ENCODE data around the gene DNAI2.
"Not testable (repeated sequence)": the region's sequence is repeated elsewhere in the genome, so short reads cannot be mapped to it uniquely, and the experiment has no call there.

Gene DNAI2

DNA sequence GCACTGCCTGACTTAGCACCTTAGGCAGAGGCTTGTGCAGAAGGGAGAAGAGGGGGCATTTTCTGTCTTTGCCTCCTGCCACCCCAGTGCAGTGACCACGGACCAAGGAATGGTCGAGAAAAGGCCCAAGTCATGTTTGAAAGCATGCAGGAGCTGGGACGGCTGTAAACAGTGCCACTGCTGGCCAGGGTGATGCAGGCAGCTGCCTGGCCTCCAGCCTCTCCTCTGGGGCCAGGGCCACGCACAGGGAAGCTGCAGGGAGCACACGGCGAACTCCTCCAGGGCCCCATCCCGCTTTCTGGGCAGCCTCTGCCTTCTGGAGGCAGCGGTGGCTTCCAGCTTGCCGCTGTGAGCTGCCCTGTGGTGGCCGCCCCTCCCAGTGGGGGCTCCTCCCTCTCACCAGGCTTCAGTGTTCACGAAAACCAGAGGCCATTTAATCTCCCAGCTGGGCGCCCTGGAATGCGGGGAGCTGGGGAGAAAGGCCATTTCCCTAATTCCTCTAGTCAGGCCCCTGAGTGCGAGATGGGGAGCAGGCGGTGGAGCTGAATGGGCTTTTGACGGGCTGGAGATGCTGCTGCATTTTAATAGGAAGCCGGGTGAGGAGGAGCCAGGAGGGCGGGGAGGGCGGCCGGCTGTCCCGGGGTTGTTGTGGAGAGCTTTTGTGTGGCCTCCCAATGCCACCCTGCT is 28.7 kb upstream of the DNAI2 start:
- no peak for DNase-seq (ENCODE audit: low read depth)

DNA sequence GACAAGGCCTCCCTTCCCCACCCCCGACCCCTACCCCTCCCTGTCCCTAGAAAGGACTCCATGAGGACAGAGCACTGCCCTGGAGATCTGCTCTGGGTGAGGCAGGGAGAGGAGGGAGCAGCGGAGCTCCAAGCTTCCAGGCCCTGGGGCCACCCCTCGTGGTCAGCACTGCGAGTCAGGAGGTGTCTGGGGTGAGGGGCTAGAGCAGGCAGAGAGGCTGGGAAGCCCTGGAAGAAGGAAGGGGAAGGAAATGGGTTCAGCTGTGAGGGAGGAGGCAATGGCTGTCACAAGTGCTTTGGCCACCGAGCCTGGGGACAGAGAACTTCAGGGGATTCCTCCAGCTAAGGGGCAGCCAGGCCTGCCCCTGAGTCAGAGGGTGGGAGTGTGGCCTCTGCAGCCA is 28.2 kb upstream of the DNAI2 start:
- DNase-seq (ENCODE audit: low read depth): no peak

DNA sequence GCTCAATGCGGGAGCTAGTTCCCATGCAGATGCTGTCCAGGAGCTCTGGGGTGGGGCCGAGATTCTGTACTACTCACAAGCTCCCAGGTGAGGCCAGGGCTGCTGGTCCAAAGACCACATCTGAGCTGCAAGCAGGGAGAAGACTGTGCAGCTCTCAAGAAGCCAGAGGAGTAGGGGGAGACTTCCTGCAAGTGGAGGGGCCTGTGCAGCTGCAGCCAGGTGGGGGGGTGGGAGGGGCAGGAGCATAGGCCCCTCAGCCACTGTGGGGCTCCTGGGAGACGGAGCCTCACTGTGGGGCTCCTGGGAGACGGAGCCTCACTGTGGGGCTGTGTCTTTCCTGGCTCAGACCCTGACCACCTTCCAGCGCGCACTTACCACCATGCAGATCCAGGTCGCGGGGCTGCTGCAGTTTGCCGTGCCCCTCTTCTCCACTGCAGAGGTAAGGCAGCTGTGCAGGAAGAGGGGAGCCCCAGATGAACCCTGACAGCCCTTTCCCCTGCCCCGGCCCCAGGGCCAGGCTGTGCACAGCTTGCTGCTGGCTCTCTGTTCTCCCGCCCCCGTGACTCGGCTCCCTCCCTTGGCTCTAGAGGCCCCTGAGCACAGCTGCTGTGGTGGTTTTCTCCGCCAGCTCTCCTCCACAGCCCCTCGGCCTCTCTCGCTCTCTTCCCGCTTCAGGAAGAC is 24.3 kb upstream of the DNAI2 start:
- no peak for DNase-seq (ENCODE audit: low read depth)

DNA sequence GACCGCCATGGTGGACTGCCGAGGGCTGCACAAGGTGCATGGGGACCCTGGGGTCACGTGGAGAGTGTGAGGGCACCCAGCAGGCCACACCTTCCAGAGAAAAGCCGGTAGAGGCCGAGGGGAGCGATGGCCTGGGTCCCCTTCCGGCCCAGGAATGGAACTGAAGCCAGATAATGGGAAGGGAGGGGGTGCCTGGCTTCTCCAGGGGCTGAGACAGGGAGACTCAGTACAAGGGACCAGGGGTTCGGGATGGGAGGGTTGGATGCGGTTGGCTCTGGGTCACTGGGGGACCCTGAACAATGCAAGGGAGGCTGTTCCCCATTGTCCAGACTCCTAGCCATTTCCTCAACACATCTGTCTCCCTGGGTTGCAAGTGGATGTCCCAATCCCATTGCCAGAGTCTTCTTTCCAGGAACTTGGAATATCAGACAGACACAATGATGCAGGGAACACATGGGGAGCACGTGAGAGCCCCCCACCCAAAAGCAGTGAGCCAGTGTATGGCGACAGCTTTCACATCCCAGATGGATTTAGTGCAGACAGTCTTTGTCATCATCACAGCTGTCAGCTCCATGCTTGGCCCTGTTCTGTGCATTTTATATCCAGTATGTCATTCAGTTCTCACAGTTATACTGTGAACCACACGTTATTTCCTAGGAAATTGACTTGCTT is 23.6 kb upstream of the DNAI2 start:
- no peak for DNase-seq (ENCODE audit: low read depth)

DNA sequence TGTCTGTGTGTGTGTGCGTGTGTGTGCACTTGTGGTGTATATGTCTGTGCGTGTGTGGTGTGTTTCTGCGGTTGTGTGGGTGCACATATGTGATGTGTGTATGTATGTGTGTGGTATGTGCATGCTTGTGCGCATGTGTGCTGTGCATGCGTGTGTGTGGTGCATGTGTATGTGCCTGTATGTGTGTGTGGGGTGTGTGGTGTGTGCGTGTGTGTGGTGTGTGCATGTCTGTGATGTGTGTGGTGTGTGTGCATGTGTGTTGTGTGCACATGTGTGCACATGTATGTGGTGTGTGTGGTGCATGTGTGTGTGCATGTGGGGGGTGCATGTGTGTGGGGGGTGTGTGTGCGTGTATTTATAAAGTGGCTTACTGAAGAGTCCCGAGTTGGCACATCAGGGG is 23.0 kb upstream of the DNAI2 start:
- no peak for DNase-seq (ENCODE audit: low read depth)

DNA sequence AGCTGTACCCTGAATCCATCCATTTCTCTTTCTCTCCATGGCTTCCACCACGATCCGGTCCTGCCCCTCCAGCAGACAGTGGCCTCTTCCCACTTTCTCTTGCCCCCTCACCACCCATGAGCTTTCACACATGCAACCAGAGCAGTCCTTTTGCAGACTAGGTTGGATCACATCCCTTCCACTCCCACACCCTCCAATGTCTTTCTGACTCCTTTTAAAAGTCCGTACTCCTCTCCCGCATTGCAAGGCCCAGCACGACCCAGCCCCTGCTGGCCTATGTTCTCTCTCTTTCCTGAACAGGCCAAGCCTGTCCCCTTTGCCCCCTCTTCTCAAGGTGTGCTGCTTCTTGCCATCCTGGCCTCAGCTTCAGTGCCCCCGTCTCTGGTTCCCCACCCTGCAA is 22.5 kb upstream of the DNAI2 start:
- DNase-seq (ENCODE audit: low read depth): no peak

DNA sequence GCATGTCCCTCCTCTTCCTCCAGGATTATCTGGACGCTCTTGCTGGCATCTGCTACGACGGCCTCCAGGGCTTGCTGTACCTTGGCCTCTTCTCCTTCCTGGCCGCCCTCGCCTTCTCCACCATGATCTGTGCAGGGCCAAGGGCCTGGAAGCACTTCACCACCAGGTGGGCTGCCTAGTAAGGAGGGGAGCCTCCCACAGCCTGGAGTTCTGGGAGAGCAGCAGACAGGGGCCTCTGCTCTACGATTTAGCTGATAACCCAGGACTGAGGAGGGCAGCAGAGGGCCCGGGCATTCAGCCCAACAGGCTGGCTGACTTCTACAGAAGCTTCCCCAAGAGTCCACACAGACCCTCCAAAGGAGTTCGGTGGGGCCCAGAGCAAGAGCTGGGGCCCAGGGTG is 21.8 kb upstream of the DNAI2 start:
- DNase-seq (ENCODE audit: low read depth): no peak

DNA sequence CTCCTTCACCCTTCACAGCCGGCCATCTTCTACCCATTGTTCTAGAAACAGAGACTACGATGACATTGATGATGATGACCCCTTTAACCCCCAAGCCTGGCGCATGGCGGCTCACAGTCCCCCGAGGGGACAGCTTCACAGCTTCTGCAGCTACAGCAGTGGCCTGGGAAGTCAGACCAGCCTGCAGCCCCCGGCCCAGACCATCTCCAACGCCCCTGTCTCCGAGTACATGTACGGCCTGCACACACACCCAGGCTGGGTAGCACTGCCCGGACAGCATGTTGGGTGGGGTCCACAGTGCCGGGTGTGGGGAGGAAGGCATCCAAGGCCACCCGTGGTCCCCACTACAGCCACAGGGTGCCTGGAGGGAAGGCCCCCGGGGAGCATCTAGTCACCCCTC is 21.0 kb upstream of the DNAI2 start:
- DNase-seq (ENCODE audit: low read depth): no peak

DNA sequence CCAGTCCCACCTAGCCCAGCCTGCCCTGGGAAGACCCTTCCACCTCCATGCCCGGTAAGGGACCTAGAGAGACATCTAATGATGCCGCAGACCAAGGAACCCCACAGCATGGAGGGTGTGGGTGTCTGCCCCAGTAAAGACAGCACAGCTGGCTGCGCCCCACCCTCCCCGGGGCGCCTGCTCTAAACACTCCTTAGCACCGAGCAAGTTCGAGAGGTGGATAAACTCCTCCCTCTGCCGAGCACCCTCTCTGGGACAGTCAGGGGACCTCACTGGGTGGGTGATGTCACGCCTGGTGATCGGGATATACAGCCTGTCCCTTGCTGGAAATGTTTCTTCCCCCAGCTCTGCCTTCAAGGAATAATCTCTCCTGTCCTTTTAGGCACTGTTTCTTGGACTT is 16.7 kb upstream of the DNAI2 start:
- no peak for DNase-seq (ENCODE audit: low read depth)

DNA sequence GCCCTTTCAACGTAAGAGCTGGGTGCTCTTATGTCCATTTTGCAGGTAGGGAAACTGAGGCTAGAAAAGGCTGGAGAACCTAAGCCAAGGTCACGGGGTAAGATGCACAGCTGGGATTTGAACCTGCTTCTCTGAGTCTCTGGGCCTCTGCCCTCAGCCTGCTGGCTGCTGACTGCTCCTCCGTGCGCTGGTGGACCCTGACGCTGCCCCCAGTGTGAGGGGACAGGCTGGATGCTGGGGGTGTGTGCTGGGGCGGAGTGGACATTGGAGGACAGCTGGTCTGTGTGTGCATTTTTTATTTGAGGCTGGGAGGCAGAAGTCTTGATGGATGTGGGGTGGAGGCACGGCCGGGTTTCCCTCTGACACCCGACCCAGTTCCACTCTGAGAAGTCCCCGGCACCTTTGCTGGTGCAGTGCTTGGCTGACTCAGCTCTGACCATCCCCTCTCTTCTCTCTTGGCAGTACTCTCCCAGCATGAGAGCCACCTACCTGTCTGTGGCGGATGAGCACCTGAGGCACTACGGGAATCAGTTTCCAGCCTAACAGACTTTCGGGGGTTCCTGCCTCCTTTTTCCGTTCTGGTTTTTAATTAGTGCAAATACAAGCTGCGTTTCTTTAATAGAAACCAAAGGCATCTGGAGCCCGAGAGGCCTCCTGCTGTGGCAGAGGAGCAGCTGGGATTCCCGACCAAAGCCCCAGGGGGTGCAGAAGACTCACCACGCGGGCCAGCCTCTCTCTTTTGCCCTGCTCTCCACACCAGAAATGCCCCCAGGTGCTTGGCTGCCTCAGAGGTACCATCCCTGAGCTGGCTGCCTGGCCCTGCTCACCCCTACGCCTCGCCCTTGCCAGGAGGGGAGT is 14.1 kb upstream of the DNAI2 start:
- no peak for DNase-seq (ENCODE audit: low read depth)

DNA sequence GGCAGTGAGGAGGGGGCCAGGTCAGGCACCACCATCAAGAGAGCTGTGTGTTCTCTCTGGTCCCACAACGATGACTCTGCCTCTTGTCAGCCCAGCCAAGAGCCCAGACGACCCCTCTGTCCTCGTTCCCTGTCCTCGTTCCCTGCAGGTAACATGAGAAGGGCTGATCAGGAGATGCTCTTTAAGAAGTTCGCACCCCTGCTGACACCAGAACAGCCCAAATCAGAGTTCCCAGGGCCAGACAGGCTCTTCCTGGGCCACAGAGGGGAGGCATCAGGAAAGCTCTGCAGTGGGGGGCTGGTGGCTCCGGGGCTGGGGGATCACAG is 13.5 kb upstream of the DNAI2 start:
- no peak for DNase-seq (ENCODE audit: low read depth)

DNA sequence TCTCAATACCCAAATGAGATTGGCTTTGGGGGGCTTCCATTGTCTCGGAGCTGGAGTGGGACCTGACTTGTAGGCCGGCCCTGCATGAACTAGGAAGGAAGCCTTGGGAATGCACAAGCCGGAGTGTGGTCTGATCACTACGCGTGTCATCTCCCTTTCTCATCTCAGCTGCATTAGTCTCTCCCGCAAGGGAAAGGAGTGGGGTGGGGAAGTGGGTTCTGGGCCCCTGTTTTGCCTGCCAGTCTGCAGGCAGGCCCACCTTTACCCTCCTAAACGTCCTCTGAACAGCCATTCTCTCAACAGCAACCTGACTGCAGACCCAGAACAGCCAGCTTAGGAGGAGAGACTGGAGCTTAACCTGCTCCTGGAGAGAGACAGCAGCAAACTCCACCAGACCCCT is 11.4 kb upstream of the DNAI2 start:
- no peak for DNase-seq (ENCODE audit: low read depth)

DNA sequence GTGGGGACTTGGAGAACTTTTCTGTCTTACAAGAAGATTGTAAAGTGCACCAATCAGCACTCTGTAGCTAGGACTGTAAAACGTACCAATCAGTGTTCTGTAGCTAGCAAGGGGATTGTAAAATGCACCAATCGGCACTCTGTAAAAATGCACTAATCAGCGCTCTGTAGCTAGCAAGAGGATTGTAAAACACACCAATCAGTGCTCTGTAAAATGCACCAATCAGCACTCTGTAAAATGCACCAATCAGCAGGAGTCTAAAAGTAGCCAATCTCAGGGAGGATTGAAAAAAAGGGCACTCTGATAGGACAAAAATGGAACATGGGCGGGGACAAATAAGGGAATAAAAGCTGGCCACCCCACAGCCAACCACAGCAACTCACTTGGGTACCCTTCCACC is 7.0 kb upstream of the DNAI2 start:
- not testable (repeated sequence) for DNase-seq (ENCODE audit: low read depth)

DNA sequence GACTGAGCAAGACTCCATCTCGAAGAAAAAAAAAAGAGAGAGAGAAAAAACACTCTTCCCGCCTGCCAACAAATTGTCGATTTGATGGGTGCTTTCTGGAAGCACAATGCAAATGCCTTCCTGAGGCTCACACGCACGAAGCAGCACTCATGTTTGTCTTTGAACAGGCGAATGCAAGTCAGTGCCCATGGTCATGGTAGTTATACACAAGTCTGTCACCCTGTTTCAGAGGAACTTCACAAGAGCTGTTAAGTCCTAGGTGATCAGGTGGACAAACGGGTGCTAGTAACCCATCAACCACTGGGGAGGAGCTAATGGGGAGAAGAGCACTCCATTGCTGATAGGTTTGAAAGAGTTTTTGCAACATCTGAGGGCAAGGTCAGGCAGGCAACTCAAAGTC is 6.5 kb upstream of the DNAI2 start:
- no peak for DNase-seq (ENCODE audit: low read depth)

DNA sequence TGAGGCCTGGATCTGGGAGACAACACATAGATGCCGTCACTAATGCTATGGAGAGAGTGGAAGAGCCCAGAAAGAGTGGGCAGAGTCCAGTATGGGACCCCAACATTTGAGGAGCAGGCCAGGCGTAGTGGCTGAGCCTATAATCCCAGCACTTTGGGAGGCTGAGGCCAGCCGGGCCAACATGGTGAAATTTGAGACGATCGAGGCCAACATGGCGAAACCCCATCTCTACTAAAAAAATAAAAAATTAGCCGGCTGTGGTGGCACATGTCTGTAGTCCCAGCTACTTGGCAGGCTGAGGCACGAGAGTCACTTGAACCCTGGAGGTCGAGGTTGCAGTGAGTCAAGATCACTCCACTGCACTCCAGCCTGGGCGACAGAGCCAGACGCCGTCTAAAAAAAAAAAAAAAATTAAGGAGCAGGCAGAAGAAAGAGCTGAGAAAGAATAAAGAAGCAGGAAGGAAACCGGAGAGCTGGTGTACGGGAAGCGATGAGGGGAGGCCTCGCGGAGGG is 6.0 kb upstream of the DNAI2 start:
- no peak for DNase-seq (ENCODE audit: low read depth)

DNA sequence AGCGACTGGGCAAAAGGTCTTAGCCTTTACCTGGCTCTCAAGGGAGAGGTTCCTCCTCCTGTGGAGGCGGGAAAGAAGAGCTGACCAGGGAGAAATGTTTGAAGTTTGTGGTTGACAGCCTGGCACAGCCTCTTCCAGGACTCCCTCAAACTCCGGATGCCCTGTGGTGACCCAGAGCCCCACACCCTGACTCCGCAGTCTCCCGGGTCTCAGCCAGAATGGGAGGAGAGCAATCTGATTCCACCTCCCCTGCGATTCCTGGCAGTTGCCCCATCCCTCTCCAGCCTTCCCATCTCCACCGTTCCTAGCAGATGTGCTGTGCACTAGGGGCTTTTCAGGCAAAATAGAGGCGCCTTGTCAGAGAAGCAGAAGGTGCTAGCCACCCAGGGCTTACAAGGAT is 5.5 kb upstream of the DNAI2 start:
- no peak for DNase-seq (ENCODE audit: low read depth)

DNA sequence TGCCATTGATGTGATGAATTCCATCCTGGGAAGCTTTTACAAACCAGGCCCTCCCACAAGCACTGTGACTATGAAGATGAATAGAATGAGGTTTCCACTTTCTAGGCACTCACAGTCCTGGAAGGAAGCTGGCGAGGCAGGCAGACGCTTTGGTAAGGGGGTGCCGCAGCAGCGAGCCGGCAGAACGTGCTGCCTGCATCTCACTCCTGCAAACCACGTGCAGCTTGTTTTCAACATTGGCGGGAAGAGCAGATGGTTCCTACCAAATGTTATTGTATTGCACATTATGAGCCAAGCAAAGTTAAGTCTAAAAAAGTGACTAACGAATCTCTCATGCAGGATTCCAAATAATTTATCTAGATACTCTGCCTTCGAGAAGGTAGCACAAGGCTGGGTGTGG is 3.7 kb upstream of the DNAI2 start:
- DNase-seq (ENCODE audit: low read depth): no peak

DNA sequence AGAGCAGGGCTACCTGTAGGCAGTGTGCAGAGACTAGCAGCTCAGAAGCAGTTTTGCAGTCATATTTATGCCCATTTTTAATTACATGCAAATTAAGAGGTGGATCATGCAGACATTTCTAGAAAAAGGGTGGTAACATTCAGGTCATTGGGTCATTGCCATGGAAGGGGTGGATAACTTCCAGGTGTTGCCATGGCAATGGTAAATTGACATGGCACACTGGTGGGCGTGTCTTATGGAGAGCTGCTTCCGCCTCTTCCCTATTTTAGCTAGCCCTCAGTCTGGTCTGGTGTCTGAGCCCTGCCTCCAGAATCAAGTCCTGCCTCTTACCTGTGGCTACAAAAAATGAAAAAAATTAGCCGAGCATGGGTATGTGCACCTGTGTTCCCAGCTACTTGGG is 2.8 kb upstream of the DNAI2 start:
- DNase-seq (ENCODE audit: low read depth): no peak

DNA sequence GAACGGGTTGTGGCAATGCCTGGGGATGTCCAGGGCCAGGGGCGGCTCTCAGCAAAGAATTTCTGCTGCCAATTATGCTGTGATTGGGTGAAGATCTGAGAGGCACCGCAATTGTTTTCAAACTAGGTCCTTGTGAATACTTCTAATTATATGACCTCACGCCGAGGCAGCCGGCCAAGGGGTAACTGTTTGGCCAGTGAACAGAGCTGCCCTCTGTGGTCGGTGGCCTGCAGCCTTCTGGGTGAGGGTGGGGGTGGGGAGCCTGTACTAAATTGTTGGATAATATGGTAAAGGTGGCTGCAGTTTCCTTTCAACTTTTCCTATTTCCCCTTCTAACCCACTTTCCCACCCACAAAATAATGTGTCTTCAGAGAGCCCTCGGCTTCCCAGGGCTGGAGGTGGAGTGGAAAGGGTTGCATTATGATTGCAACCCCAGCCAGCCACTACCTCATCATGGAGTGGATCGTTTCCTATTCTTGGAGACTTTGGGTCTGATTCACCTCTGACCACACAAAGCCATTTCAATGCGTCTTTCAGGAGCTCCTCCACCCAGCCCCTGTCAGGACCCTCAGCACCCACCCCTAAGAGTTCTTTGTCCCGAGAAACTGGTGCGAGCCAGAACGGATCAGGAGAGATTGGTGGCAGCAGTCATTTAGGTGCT is 2.0 kb upstream of the DNAI2 start:
- no peak for DNase-seq (ENCODE audit: low read depth)

DNA sequence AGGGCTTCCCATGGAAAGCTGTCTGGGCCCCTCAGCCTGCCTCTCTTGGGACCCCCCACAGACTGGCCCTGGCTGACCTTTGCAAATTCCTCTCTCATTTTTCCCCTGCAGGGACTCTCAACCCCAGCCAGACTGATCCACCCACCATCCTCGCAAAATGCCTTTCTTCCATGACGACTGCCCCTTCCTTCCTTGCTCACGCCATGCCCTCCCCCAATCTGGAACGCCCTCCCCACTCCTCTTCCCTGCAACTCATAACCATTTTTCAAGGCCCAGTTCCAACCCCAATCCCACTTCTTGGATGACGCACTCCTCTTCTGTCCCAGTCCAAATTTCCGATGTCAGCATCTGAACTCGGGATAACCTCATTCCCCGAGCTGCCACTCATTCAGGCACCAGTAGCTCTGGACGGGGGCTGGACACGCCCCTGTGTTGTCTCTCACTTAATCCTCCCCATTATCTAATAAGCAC is 1.3 kb upstream of the DNAI2 start:
- no peak for DNase-seq (ENCODE audit: low read depth)

DNA sequence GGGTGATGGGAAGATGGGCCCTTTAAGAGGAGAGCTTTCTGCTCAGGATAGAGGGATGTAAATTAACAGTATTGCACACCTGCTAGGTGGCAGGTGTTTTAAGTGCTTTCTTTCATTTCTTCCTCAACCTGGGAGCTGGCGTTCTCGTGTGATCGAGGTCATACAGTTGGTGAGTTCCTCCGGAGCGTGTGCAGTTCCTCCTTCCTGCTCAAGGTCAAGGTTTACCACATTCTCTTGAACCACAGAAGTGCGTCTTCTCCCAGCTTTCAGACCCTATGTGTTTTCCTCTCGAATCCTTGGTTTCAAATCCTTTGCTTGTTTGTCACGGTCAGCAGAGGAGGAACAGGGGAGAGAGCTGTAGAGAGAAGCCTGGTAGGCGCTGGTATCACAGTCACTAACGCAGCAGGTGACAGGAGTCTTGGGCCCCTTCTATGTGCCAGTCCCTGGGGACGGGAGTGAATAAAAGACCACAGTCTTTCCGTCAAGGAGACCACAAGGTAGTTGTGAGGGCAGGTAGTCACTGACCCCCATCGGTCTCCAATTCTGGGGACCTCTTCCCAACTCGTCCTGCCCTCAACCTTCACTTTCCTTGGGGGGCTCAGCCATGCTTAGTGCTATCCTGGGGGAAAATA is 791 bp downstream of the DNAI2 start:
- no peak for DNase-seq (ENCODE audit: low read depth)

Data from stimulated activated CD4-positive, alpha-beta T cell treated with anti-CD3 and anti-CD28 coated beads, Interleukin-2, amount 100 ng/mL, for 4 hours (primary cell).